Stimulated activated CD4-positive, alpha-beta T cell treated with anti-CD3 and anti-CD28 coated beads, Interleukin-12 subunit alpha, Interleukin-12 subunit beta, amount 100 ng/mL, for 24 hours (primary cell): ENCODE data around the gene ING5.

Experiments used
- DNase-seq, 2 experiments: peaks; one replicate each; pipeline ENCODE4 v3.0.0-alpha.2; 2020; ENCODE audit warnings: low read depth in 2 of 2

Gene ING5

GRCh38 chr2:241706537-241706936, 4.7 kb downstream of the ING5 start:
- no peak for DNase-seq

- DNase-seq = no peak
These were observed 7.0 kb downstream of the ING5 start for GRCh38 chr2:241708879-241709278.

GRCh38 chr2:241719093-241719492, 17.3 kb downstream of the ING5 start:
- no peak for DNase-seq

- no peak for DNase-seq
These were observed 18.3 kb downstream of the ING5 start for GRCh38 chr2:241720099-241720498.

GRCh38 chr2:241720560-241720959, 18.7 kb downstream of the ING5 start:
- DNase-seq = no peak

GRCh38 chr2:241721852-241722251, 20.0 kb downstream of the ING5 start:
- no peak for DNase-seq

GRCh38 chr2:241722896-241723454, 21.1 kb downstream of the ING5 start:
- no peak for DNase-seq

GRCh38 chr2:241724259-241724974, 22.6 kb downstream of the ING5 start:
- DNase-seq = no peak

- DNase-seq = no peak
These were observed 23.4 kb downstream of the ING5 start for GRCh38 chr2:241724975-241725870.

- no peak for DNase-seq
These were observed 24.6 kb downstream of the ING5 start for GRCh38 chr2:241726459-241726858.

GRCh38 chr2:241728000-241728399, 26.2 kb downstream of the ING5 start:
- no peak for DNase-seq

GRCh38 chr2:241728627-241729026, 26.8 kb downstream of the ING5 start:
- DNase-seq = no peak

- DNase-seq = no peak
These were observed 28.0 kb downstream of the ING5 start for GRCh38 chr2:241729868-241730267.

- DNase-seq = no peak
These were observed 28.9 kb downstream of the ING5 start for GRCh38 chr2:241730671-241731293.

GRCh38 chr2:241732513-241733186, 30.8 kb downstream of the ING5 start:
- peak; percentile 43 to 69 for DNase-seq

GRCh38 chr2:241733391-241734207, 31.8 kb downstream of the ING5 start:
- DNase-seq = no peak

GRCh38 chr2:241734208-241734466, 32.3 kb downstream of the ING5 start:
- no peak for DNase-seq

GRCh38 chr2:241734467-241735208, 32.8 kb downstream of the ING5 start, which contains the start of gene D2HGDH:
TSS of gene D2HGDH (plus strand) at chr2:241734630. CDS start at chr2:241735225, 595 bp downstream.
- DNase-seq = peak; percentile 82 to 95

- no peak for DNase-seq
These were observed 34.3 kb downstream of the ING5 start for GRCh38 chr2:241736111-241736510.

- DNase-seq = no peak
These were observed 36.3 kb downstream of the ING5 start for GRCh38 chr2:241738040-241738686.
